HG03135 (cell line): ENCODE measurements around the gene SORCS3.

Experiments
- ATAC-seq: cut with Tn5 transposase; IDR thresholded peaks from one replicate; pipeline ENCODE4 v1.9.1; 2021; ENCODE audit warnings: mild to moderate bottlenecking, moderate library complexity; ENCODE audit not compliant: unreplicated experiment

SORCS3 gene

DNA sequence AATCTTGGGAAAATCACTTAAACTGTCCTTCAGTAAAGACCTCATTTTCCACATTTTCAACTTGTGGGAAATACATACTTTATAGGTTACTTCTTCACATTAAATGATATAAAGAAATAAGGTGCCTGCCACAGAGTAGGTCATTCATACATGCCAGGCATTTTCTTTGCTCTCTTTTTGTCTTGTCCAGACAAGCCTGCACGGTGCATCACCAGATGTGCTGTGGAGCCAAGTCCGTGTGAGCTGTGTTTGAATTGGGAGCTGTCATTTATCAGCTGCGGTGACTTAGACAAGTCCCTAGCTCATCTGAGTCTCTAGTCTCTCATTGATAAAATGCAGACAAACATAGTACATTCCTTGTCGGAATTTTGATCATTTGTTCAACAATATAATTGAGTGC is 432.9 kb downstream of the SORCS3 start:
- no peak for ATAC-seq

DNA sequence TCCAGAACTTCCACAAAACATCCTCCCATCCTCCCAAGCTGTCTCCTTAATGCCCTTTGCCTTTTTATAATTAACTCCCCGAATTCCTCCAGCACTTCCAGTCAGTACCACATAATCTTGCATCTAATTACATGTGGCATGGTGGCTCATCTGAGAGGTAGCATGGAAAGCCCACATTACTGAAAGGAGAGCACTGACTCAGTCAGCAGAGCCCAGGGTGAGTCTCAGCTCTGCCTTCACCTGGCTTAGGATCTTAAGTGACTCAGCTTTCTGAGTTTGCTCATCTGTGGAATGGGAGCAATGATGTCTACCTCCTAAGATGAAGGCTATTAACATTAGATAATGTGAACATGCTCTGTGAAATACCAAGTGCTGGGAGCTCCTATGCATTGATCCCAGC is 433.9 kb downstream of the SORCS3 start:
- ATAC-seq: no peak

- ATAC-seq: no peak
These were observed 444.9 kb downstream of the SORCS3 start for GRCh38 chr10:105085980-105086379.

GRCh38 chr10:105094048-105094447 is 453.0 kb downstream of the SORCS3 start:
- no peak for ATAC-seq

DNA sequence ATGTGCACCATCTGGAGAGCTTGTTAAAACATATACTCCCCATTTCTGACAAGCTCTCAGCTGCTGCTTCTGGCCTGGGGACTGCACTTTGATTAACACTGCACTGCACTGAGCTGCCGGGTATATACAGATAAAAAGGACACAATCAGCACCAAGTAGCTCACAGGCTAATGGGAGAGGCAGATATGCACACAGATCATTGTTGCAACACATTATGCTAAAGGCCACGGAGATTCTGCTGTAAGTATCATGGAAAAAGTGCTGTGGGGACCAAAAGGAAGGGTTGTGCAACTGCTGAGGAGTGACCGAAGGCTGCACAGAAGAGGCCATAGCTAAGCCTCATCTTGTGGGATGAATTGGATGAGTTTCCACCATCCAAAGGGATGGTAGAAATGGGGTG is 455.2 kb downstream of the SORCS3 start:
- ATAC-seq: no peak

DNA sequence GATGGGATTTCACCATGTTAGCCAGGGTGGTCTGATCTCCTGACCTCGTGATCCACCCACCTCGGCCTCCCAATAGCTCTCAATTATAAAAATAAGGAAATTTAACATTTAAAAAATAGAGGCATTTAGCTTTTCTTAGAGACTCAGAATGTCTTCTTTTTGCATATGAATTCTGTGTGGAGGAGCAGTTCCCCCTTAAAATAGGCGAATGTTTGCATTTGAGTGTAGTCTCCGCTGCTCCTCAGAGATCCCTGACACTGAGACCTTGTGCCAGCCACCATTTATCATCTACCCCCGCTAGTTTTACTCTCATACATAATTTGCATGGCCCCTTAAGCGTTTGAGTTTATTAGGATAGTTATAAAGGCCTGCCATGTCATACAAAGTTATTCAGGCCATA is 461.9 kb downstream of the SORCS3 start:
- no peak for ATAC-seq

DNA sequence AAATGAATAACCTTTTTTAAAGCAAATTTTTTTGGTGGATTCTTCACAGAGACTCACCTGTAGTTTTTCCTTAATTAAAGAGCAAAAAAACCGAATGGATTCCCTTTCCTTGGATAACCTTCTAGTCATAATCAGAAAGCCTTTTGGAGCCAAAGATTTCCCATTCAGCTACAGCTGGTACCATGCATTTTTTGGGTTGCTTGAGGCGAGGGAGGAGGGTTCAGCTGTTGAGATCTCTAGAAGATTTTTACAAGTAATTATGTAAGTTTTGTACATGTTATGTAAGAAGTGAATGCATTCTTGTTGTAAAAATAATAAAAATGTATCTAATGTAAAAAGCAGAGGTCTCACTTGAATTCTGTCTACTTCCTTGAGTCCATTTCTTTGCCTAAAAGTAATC is 463.2 kb downstream of the SORCS3 start:
- no peak for ATAC-seq

GRCh38 chr10:105109164-105109563 is 468.1 kb downstream of the SORCS3 start:
- no peak for ATAC-seq

- no peak for ATAC-seq
These were observed 471.8 kb downstream of the SORCS3 start for GRCh38 chr10:105112862-105113261.

DNA sequence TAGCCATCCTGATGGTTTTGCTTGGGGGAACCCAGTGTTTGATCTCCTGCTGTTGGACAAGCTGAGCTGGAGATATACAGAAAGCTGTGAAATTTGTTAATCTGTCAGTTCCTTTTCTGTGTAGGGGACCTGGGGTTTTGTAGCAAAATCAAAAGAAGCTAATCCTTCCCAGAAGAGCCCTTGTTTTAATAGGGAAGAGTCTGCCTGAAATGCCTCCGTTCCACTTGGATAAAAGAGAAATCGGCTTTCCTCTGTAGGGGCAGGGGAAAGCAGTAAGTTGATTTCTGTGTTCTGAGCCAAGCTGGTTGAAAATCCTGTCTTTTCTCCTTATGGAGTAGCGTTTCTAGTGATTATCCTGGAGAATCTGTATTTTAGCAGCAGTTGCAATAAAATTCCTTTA is 472.6 kb downstream of the SORCS3 start:
- ATAC-seq: no peak

DNA sequence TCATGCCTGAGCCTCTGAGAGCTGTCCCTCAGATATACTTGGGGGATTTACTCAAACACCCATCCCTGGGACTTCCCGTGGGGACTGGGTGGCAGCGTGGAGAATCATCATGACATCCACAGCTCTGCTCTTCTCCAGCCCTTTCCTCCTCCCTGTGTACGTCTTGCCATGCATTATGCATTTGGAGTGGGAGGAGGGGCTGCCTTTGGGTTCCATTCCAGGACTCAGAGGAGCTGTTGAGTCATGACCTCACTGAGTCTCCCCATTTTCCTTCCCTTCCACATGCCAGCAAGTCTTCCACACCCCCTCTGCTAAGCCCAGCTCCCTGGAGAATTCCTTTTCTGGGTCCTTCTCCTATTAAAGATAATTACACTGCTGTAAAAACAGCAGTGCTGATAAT is 480.7 kb downstream of the SORCS3 start:
- no peak for ATAC-seq

DNA sequence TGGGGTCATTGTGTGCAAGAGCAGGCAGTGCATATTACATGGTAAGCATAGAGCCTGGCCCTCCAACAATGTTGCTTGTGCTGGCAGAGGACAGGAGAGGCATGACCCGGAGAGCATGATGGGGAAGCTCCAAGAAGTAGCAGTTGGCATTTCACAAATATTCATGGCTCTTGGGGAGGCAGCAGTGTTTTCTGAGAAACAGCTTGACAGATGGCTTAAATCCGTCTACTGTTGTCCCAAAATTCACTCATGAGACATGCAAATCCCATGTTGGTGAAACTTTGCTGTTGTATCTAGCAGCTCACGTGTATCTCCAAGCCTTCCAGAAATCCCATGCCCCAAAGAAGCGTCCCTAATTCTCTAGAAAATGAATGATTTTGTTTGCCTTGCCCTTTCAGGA is 487.0 kb downstream of the SORCS3 start:
- ATAC-seq: no peak

GRCh38 chr10:105138358-105138757 is 497.3 kb downstream of the SORCS3 start:
- ATAC-seq: no peak

GRCh38 chr10:105139363-105139896 is 498.3 kb downstream of the SORCS3 start:
- ATAC-seq: no peak

DNA sequence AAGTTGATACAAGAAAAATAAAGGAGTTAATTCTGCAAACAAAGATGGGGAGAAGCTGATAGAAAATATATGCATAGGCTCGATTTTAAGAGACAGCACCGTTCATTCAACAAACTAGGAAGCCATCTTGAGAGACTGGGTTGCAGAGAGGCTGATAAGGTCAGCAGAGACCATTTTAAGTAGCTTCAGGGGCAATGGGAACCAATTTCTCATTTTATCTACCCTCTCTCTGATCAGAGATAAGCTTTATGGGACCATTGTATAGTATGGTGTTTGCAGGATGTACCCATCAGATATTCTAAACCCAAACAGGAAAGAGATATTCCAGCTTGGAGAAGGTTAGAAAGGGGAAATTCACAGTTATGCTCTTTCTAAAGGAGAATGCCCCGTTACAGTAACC is 499.5 kb downstream of the SORCS3 start:
- no peak for ATAC-seq

GRCh38 chr10:105145711-105146110 is 504.6 kb downstream of the SORCS3 start:
- ATAC-seq: no peak

- no peak for ATAC-seq
These were observed 505.3 kb downstream of the SORCS3 start for GRCh38 chr10:105146436-105146835.

DNA sequence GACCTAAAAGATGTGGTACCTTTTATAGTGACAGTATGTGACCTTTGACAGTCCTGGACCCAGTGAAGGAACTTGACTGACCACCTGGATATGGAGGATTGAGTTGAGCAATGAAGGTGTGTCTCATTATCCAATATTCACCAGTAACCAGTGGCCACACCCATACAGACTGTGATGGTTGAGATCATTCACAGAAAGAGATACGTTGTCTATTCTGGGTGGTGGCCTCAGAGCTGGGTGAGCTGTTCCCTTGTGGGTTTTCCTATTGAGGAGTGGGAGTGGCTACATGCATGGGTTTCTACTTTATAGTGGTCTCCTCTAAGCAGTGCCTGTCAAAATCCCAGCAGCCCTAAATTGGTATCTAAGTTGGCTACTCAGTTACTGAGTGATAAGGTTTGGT is 507.4 kb downstream of the SORCS3 start:
- no peak for ATAC-seq

DNA sequence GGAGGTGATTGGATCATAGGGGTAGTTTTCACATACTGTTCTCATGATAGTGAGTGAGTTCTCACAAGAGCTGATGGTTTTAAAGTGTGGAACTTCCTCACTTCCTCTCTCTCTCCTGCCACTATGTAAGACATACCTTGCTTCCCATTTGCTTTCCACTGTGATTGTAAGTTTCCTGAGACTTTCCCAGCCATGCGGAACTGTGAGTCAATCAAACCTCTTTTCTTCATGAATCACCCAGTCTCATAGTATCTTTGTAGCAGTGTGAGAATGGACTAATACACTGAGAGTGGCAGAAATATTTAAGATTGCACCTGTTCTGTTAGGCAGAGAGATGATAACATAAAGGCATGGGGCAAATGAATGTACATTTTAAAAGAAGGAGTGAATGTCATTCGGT is 507.8 kb downstream of the SORCS3 start:
- ATAC-seq: no peak

DNA sequence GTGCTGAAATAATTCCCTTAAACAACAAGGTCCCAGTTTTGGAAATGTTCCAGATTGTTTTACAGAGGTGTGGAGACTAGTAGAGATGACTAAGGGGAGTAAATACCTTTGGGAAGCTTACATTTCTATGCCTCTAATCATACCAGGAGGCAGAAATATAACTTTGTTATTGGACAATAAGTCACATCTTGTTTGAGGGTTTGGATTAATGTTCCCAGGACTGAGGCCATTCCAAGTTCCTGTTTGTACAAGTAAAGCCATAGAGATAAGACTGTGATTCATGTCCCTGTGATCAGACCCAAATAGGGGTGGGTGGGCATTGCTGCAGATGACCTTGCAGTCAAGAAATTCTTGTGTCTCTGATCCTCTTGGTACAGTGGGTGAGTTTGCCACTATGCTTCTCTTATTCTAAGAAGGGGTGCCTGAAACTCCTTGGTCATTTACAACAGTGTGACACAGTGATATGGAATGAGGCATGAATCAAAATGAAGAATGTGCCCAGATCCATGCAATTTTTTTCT is 508.3 kb downstream of the SORCS3 start:
- ATAC-seq: no peak

DNA sequence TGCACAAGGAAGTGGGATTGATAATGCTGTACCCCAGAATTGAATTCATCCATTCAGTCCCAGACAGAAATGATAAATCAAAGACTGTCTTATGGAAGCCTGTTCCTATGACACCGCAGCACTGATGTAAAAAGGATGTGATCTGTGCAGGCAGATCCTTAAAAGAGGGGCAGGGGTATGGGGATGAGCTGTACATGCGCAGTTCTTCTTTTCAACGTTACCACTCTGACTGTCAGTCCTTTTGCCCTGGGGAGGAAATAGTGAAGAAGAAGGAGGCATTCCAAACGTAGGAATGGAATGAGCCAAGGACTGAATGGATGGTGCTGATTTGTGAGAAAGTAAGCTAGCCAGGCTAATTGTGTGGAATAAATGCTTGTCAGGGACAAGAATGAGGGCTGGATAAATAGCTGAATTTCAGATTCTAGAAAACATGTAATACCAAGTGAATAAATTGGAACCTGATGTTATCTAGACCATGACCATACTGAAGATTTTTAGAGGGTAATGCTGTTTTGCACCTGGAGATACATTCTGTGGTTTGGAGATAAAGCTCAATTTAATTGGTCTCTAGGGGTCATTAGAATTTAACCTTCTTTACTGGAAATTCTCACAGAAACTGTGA is 509.3 kb downstream of the SORCS3 start:
- no peak for ATAC-seq

- no peak for ATAC-seq
These were observed 513.6 kb downstream of the SORCS3 start for GRCh38 chr10:105154736-105155135.

DNA sequence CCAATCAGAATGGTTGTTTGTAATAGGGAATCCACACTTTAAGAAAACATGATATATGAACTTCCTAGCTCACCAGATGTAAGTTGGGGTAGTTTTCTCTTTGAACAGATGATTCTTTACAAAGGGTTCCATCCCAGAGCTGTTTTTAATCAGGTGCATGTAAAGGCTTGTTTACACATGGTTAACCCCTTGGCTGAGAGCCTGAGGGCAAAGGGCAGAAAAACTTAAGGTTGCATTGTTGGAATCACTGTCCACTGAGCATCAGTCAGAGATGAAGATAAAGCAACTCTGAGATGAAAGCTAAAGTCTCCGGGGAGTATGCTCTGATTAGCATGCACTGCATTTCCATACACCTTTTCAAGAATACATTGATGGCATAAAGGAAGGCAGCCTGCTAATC is 518.2 kb downstream of the SORCS3 start:
- ATAC-seq: no peak
